Astrocyte (in vitro differentiated cells and primary cell): ENCODE results near the gene FOSL2. TPM values are rescaled to one million over a fixed set of nuclear protein-coding genes. Genes with fewer than 3 reads are reported as not detected.

Source experiments
- DNase-seq: peaks from one replicate; pipeline ENCODE4 v3.0.0-alpha.2; 2010; ENCODE audit warnings: low read depth
- FAIRE-seq: peaks from 2 replicates; lab custom pipeline; 2011; peaks lifted over from hg19 to GRCh38; lab: Jason Lieb, UNC
- H2AFZ ChIP-seq: 2 replicates; pipeline ENCODE4 v1.6.0; 2012; ENCODE audit warnings: low read depth, low read length, inconsistent platforms
- H3K27ac ChIP-seq: 2 replicates; pipeline ENCODE4 v1.5.1; 2011; ENCODE audit warnings: low read depth, low read length, inconsistent platforms
- H3K27me3 ChIP-seq: 2 replicates; pipeline ENCODE4 v1.6.0; 2011; ENCODE audit warnings: low read length, inconsistent platforms; ENCODE audit not compliant: insufficient read depth
- H3K36me3 ChIP-seq: 2 replicates; pipeline ENCODE4 v1.5.1; 2011; ENCODE audit warnings: low read length, inconsistent platforms; ENCODE audit not compliant: insufficient read depth
- H3K4me1 ChIP-seq: 2 replicates; pipeline ENCODE4 v1.5.1; 2011; ENCODE audit warnings: low read length, inconsistent platforms; ENCODE audit not compliant: insufficient read depth
- H3K4me2 ChIP-seq: 2 replicates; pipeline ENCODE4 v1.6.0; 2012; ENCODE audit warnings: low read length, inconsistent platforms
- H3K4me3 ChIP-seq: 2 replicates; pipeline ENCODE4 v1.5.1; 2011; ENCODE audit warnings: low read depth, mild to moderate bottlenecking, low read length, inconsistent platforms; ENCODE audit not compliant: insufficient read depth
- H3K79me2 ChIP-seq: 2 replicates; pipeline ENCODE4 v1.6.0; 2012; ENCODE audit warnings: mild to moderate bottlenecking, low read length, inconsistent platforms; ENCODE audit not compliant: insufficient read depth
- H3K9ac ChIP-seq: 2 replicates; pipeline ENCODE4 v1.6.0; 2012; ENCODE audit warnings: mild to moderate bottlenecking, low read length, inconsistent platforms
- H3K9me3 ChIP-seq: 2 replicates; pipeline ENCODE4 v1.5.1; 2012; ENCODE audit warnings: low read depth, mild to moderate bottlenecking, low read length, inconsistent platforms; ENCODE audit not compliant: insufficient read depth
- H4K20me1 ChIP-seq: 2 replicates; pipeline ENCODE4 v1.6.0; 2012; ENCODE audit warnings: low read length, inconsistent platforms; ENCODE audit not compliant: insufficient read depth
- H3K27ac Mint-ChIP-seq: one replicate; pipeline ENCODE4 v1.8.0; 2021; ENCODE audit warnings: mild to moderate bottlenecking, mixed read lengths; ENCODE audit not compliant: unreplicated experiment
- H3K27me3 Mint-ChIP-seq: one replicate; pipeline ENCODE4 v1.8.0; 2021; ENCODE audit warnings: low read depth, mixed read lengths; ENCODE audit not compliant: unreplicated experiment
- H3K36me3 Mint-ChIP-seq: one replicate; pipeline ENCODE4 v1.8.0; 2021; ENCODE audit warnings: low read depth, mixed read lengths; ENCODE audit not compliant: unreplicated experiment
- H3K4me1 Mint-ChIP-seq: one replicate; pipeline ENCODE4 v1.8.0; 2021; ENCODE audit warnings: low read depth, mixed read lengths; ENCODE audit not compliant: unreplicated experiment
- H3K4me3 Mint-ChIP-seq: one replicate; pipeline ENCODE4 v1.8.0; 2021; ENCODE audit warnings: mild to moderate bottlenecking, moderate library complexity, mixed read lengths; ENCODE audit not compliant: unreplicated experiment
- H3K9me3 Mint-ChIP-seq: one replicate; pipeline ENCODE4 v1.8.0; 2021; ENCODE audit warnings: mild to moderate bottlenecking, mixed read lengths; ENCODE audit not compliant: unreplicated experiment
- EZH2 ChIP-seq: IDR thresholded peaks from 2 replicates; pipeline ENCODE4 v1.6.1; 2012; ENCODE audit warnings: mild to moderate bottlenecking, low read length, inconsistent platforms; ENCODE audit not compliant: insufficient read depth
- total RNA-seq: library from RNA; stranded (reverse); gene quantifications from 2 replicates; pipeline ENCODE4 v1.2.1, GENCODE V29; 2021

The FOSL2 gene
- total RNA-seq, 1 donor from 2014 or later, result 158 TPM

- Histone ChIP-seq H3K27ac (no peak overlapping the region), H3K4me1 (no peaks in the 10 kb centered on the region), H3K9me3 (no peaks in the 10 kb centered on the region), H3K9ac (no peak overlapping the region), H3K79me2 (no peaks in the 10 kb centered on the region), H3K4me3 (no peak overlapping the region), H3K27me3 (no peaks in the 10 kb centered on the region), H3K4me2 (no peak overlapping the region), H4K20me1 (no peaks in the 10 kb centered on the region), H3K36me3 (no peaks in the 10 kb centered on the region), H2AFZ (no peak overlapping the region)
- Mint-ChIP-seq H3K4me3 (no peak overlapping the region), H3K9me3 (peaks cover 5% of the 10 kb centered on the region), H3K36me3 (peaks cover 3% of the 10 kb centered on the region), H3K27ac (no peak overlapping the region), H3K27me3 (peaks cover 11% of the 10 kb centered on the region), H3K4me1 (peaks cover 9% of the 10 kb centered on the region)
- peak; percentile 45 for FAIRE-seq
- DNase-seq, result no peak
- TF ChIP-seq EZH2, result no peak
These were observed 72.7 kb downstream of the FOSL2 start for GRCh38 chr2:28465148-28465885.

Other genes with a start within 250 kb of the FOSL2 start
- gene PLB1, start 103.2 kb downstream of the FOSL2 start, total RNA-seq, result 0.98 and 1.9 TPM in 2 replicates